ENCODE measurements around the gene WFS1. TPM values are rescaled to one million over a fixed set of nuclear protein-coding genes. Genes with fewer than 3 reads are reported as not detected.

Gene WFS1
- total RNA-seq, 1 donor from 2014 or later: 11.6 TPM

DNA sequence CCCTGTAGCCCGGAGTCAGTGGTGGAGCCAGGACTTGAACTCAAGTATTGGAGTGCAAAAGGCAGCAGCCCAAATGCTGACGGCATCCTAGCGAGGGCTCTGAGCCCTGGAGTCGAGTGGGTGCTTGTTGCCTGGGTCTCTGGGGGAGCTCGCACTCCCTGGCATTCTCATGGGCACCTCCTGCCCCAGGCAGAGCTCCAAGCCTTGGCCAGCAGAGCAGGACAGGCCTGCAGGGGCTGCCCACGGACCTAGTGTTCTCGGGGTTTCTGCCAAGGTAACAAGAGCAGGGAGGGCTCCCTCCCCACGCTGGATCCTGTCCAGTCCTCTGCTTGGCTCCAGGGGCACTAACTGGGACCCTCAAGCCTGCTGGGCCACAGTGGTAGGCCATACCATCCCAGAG, 17.6 kb upstream of the WFS1 start:
- no peak for DNase-seq (ENCODE audit: low read depth)

DNA sequence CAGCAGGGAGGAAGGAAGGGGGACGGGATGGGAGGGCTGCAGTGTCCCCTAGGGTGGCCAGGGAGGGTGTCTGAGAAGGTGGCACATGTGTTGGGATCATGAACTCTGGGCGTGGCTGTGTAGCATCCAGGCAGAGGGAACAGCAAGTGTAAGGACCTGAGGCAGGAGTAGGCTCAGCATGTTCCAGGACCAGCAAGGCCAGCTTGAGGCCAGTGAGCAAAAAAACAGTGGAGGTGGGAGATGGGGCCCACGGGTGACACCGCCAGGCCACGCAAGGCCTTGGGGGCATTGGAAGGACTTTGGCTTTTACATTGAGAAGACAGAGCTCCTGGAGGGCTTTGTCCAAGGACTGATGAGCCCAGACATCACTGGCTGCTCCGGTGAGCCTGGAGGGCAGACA, 16.5 kb upstream of the WFS1 start:
- TF ChIP-seq, protein P1, sequence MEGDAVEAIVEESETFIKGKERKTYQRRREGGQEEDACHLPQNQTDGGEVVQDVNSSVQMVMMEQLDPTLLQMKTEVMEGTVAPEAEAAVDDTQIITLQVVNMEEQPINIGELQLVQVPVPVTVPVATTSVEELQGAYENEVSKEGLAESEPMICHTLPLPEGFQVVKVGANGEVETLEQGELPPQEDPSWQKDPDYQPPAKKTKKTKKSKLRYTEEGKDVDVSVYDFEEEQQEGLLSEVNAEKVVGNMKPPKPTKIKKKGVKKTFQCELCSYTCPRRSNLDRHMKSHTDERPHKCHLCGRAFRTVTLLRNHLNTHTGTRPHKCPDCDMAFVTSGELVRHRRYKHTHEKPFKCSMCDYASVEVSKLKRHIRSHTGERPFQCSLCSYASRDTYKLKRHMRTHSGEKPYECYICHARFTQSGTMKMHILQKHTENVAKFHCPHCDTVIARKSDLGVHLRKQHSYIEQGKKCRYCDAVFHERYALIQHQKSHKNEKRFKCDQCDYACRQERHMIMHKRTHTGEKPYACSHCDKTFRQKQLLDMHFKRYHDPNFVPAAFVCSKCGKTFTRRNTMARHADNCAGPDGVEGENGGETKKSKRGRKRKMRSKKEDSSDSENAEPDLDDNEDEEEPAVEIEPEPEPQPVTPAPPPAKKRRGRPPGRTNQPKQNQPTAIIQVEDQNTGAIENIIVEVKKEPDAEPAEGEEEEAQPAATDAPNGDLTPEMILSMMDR (conservative IDR thresholded peaks at IDR 0.05; ENCODE audit: low read depth, low read length): no peak
- no peak overlapping the region for H3K4me3 ChIP-seq (ENCODE audit: low read depth, low read length)
- no peak for DNase-seq (ENCODE audit: low read depth)

More for the DNA sequence above, 17.6 kb upstream of the WFS1 start:
- TF ChIP-seq, protein P1 (conservative IDR thresholded peaks at IDR 0.05; ENCODE audit: low read depth, low read length): no peak
- no peak overlapping the region for H3K4me3 ChIP-seq (ENCODE audit: low read depth, low read length)

DNA sequence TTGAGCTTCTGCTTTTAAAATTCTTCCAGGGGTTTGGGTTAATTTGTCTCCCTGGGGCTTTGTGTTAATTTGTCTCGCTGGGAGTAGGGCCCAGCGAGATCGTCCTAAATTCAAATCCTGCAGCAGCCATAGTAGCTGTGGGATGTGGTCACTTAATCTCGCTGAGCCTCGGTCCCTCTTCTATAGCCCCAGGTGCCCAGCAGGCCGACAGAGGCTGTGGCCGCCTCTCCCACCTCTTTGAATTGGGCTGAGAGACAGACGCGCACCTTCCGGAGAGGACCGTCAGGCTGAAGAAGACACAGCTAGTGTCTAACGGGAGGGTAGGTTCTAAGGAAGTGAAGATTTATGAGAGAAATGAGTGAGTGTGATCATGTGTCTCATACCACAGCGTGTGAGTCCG, 15.7 kb upstream of the WFS1 start:
- H3K4me3 ChIP-seq (ENCODE audit: low read depth, low read length): no peak overlapping the region
- DNase-seq (ENCODE audit: low read depth): no peak
- TF ChIP-seq, protein P1 (conservative IDR thresholded peaks at IDR 0.05; ENCODE audit: low read depth, low read length): no peak

DNA sequence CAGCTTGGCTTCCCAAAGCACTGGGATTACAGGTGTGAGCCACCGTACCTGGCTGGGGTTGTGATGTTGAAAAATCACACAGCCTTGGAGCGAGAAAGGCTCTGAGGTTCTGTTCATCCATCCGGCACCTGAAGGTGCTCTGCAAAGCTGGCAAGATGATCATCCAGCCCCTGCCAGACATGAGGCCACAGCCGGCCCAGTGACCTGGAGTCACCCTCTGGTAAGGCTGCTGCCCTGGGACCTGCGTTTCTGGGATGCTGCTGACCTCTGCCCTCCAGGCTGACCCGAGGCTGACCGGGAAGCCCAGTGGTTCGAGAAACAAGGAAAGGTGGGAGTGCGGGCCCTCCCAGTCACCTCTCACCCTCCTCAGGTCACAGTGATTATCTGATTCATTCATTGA, 13.5 kb upstream of the WFS1 start:
- TF ChIP-seq, protein P1 (conservative IDR thresholded peaks at IDR 0.05; ENCODE audit: low read depth, low read length): no peak
- DNase-seq (ENCODE audit: low read depth): no peak
- H3K4me3 ChIP-seq (ENCODE audit: low read depth, low read length): no peak overlapping the region

DNA sequence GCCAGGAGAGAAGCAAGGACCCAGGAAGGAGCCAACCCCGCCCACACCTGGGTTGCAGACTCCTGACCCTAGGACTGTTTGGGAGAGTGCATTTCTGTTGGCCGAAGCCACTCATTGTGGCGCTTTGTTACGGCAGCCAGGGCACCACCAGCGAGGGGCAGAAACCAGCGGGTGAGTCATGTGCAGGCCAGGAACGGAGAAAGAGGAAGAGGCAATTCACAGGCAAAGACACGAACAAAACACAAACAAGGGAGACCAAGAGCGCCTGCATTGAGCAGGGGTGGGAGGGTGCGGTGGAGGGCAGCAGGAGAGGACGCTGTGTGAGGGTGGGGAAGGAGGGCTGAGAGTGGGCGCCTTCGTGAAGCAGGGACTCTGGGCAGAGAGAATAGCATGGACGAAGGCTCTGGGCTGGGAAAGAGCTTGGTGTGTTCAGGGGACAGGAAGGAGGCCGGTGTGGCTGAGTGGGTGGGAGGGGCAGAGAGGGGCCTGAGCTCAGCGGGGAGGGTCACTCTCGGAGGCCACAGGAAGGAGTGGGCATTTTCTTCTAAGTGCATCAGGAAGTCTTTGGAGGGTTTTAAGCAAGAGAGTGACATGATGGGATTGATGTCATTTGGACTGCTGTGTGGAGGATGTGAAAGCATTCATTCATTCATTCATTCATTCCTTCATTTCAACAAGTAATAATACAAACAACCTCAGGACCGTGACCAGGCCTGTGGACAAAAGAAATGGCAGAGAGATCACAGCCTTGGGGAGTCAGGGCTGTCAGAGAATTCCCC, 12.2 kb upstream of the WFS1 start:
- H3K4me3 ChIP-seq (ENCODE audit: low read depth, low read length): no peak overlapping the region
- TF ChIP-seq, protein P1 (conservative IDR thresholded peaks at IDR 0.05; ENCODE audit: low read depth, low read length): no peak
- no peak for DNase-seq (ENCODE audit: low read depth)

DNA sequence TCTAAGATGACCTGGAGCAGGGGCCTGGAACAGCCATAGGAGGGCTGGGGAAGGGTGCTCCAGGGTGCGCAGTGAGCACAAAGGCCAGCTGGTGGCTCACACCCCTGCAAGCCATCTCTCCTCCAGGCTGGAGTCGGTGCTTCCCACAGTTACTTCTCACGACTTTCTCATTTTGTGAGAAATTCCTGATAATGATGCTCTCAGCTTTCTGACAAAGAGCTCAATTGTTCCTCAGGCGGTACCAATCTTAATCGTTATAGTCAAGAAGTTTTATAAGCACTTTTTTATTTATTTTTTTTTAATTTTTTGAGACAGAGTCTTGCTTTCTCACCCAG, 11.7 kb upstream of the WFS1 start:
- TF ChIP-seq, protein P1 (conservative IDR thresholded peaks at IDR 0.05; ENCODE audit: low read depth, low read length): no peak
- H3K4me3 ChIP-seq (ENCODE audit: low read depth, low read length): no peak overlapping the region
- no peak for DNase-seq (ENCODE audit: low read depth)

DNA sequence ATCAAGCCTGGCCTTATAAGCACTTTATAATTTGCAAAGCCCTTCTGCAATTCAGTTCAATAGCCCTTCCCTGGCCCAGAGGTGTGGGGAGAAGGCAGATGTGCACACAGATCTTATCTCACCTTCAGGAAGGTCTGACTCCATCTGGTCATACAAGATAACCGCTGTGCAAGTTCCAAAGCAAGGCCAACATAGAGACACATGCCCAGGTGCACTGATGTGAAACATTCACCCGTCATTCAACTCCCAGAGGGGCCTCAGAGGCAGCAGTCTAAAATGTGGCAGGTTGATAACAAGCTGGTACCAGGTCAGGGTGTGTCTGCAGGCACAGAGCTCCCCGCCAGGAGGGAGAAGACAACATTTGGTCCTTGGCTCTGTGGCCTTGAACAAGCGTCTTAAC, 10.9 kb upstream of the WFS1 start:
- no peak for DNase-seq (ENCODE audit: low read depth)
- TF ChIP-seq, protein P1 (conservative IDR thresholded peaks at IDR 0.05; ENCODE audit: low read depth, low read length): no peak
- H3K4me3 ChIP-seq (ENCODE audit: low read depth, low read length): no peak overlapping the region
